Astrocyte of the hippocampus (primary cell): Measurements from ENCODE around the gene HEYL.
A peak's percentile ranks its signal among the peaks of the same experiment; 100 is the strongest.

ENCODE experiments used
- DNase-seq: peaks from one replicate; pipeline ENCODE4 v3.0.0; 2011; ENCODE audit warnings: low read depth, low spot score

The HEYL gene

GRCh38 chr1:39638965-39639304 is 508 bp downstream of the HEYL start:
- DNase-seq: no peak

- no peak for DNase-seq
These were observed 2.1 kb downstream of the HEYL start for GRCh38 chr1:39637361-39637760.

- no peak for DNase-seq
These were observed 3.6 kb downstream of the HEYL start for GRCh38 chr1:39635871-39636210.

GRCh38 chr1:39635205-39635870 is 4.1 kb downstream of the HEYL start:
- no peak for DNase-seq

- no peak for DNase-seq
These were observed 6.0 kb downstream of the HEYL start for GRCh38 chr1:39633422-39633821.

GRCh38 chr1:39632682-39633417 is 6.6 kb downstream of the HEYL start:
- DNase-seq: peak; percentile 80

GRCh38 chr1:39632323-39632681 is 7.1 kb downstream of the HEYL start:
- DNase-seq: no peak

GRCh38 chr1:39631361-39632322 is 7.8 kb downstream of the HEYL start:
- DNase-seq: no peak

- no peak for DNase-seq
These were observed 10.6 kb downstream of the HEYL start for GRCh38 chr1:39628807-39629350.

GRCh38 chr1:39626646-39627045 is 12.8 kb downstream of the HEYL start:
- DNase-seq: no peak

GRCh38 chr1:39625462-39626273 is 13.8 kb downstream of the HEYL start:
- DNase-seq: peak; percentile 28

GRCh38 chr1:39625009-39625408 is 14.4 kb downstream of the HEYL start:
- no peak for DNase-seq

GRCh38 chr1:39623053-39623452 is 16.4 kb downstream of the HEYL start:
- DNase-seq: no peak

GRCh38 chr1:39622427-39622826 is 17.0 kb downstream of the HEYL start:
- no peak for DNase-seq

- no peak for DNase-seq
These were observed 18.7 kb downstream of the HEYL start for GRCh38 chr1:39620659-39621165.

- DNase-seq: no peak
These were observed 21.9 kb downstream of the HEYL start for GRCh38 chr1:39617488-39618049.

GRCh38 chr1:39615086-39615673 is 24.3 kb downstream of the HEYL start:
- no peak for DNase-seq

- no peak for DNase-seq
These were observed 25.0 kb downstream of the HEYL start for GRCh38 chr1:39614488-39614887.

- DNase-seq: no peak
These were observed 26.2 kb downstream of the HEYL start for GRCh38 chr1:39613250-39613649.

GRCh38 chr1:39609618-39610331 is 29.7 kb downstream of the HEYL start:
- DNase-seq: peak; percentile 55
